Left forelimb (tissue), 1 donor: Measurements from ENCODE around the gene PPP2R2C.

Experiments used
- DNase-seq: peaks from one replicate; pipeline ENCODE4 v3.0.0-alpha.2; 2018; ENCODE audit warnings: low spot score

Gene PPP2R2C

DNA sequence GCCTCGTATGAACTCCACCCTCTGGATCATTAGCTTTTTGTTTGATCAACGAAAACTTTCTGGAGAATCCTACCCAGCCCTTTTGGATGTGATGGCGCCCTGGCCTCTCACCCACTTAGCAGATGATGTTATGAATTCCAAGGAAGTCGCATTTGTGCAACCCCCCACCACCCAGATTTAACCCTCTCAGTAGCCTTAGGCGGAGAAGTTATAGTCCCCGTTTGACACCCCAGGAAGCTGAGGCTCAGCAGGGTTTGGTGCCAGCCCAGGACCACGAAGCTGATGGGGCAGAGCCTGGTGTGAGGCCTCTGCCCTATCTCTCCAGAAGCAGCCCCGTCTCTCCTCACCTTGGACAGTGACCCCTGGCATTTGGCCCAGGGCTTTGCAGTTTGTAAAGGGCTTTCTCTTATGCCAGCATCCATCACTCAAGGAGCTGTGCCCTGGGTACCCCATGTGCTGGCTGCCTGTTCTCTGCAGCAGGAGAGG, 201.7 kb downstream of the PPP2R2C start:
- DNase-seq = no peak
